GM18511 (cell line): ENCODE measurements around the gene FAM32A.
A peak's percentile ranks its signal among the peaks of the same experiment; 100 is the strongest.

Experiments used
- ATAC-seq: cut with Tn5 transposase; IDR thresholded peaks from one replicate; pipeline ENCODE4 v1.9.1; 2021; ENCODE audit warnings: mild to moderate bottlenecking, moderate library complexity; ENCODE audit not compliant: unreplicated experiment

FAM32A gene

GRCh38 chr19:16185123-16185767, at the start of gene FAM32A:
FAM32A (plus strand) TSS chr19:16185410; CDS start chr19:16185443, 33 bp downstream.
- ATAC-seq = peak; percentile 90

GRCh38 chr19:16135430-16136127, 49.6 kb upstream of the FAM32A start:
- ATAC-seq = no peak

- ATAC-seq = no peak
These were observed 48.8 kb upstream of the FAM32A start for GRCh38 chr19:16136185-16136999.

GRCh38 chr19:16139752-16140151, 45.5 kb upstream of the FAM32A start:
- ATAC-seq = no peak

GRCh38 chr19:16141043-16141442, 44.2 kb upstream of the FAM32A start:
- ATAC-seq = no peak

- ATAC-seq = no peak
These were observed 43.1 kb upstream of the FAM32A start for GRCh38 chr19:16142032-16142580.

- peak; percentile 59 for ATAC-seq
These were observed 41.6 kb upstream of the FAM32A start, which contains the start of gene HSH2D for GRCh38 chr19:16143399-16144215. HSH2D (plus strand) TSS chr19:16143685; CDS start chr19:16148751, 5,066 bp downstream.

- ATAC-seq = no peak
These were observed 41.0 kb upstream of the FAM32A start for GRCh38 chr19:16144216-16144581.

- ATAC-seq = no peak
These were observed 39.1 kb upstream of the FAM32A start for GRCh38 chr19:16146112-16146511.

- no peak for ATAC-seq
These were observed 36.6 kb upstream of the FAM32A start for GRCh38 chr19:16148443-16149229.

GRCh38 chr19:16153582-16154336, 31.5 kb upstream of the FAM32A start:
- ATAC-seq = no peak

GRCh38 chr19:16154557-16154956, 30.7 kb upstream of the FAM32A start:
- ATAC-seq = no peak

GRCh38 chr19:16155128-16155527, 30.1 kb upstream of the FAM32A start:
- ATAC-seq = no peak

- ATAC-seq = no peak
These were observed 28.3 kb upstream of the FAM32A start for GRCh38 chr19:16156904-16157303.

GRCh38 chr19:16157601-16158000, 27.6 kb upstream of the FAM32A start:
- no peak for ATAC-seq

GRCh38 chr19:16159655-16160054, 25.6 kb upstream of the FAM32A start:
- no peak for ATAC-seq

GRCh38 chr19:16160445-16160942, 24.7 kb upstream of the FAM32A start:
- ATAC-seq = no peak

GRCh38 chr19:16160943-16161560, 24.2 kb upstream of the FAM32A start:
- no peak for ATAC-seq
